Neural progenitor cell (in vitro differentiated cells): ENCODE measurements around the gene LUZP4. TPM values are rescaled to one million over a fixed set of nuclear protein-coding genes. Genes with fewer than 3 reads are reported as not detected.
"Not testable (repeated sequence)": the region's sequence is repeated elsewhere in the genome, so short reads cannot be mapped to it uniquely, and the experiment has no call there.

ENCODE experiments used
- DNase-seq: peaks from one replicate; pipeline ENCODE4 v3.0.0-alpha.2; 2016; ENCODE audit warnings: low spot score
- H2AFZ ChIP-seq: fragments of 200-600 bp; sonication (generic); replicated peaks from 2 replicates; pipeline ENCODE4 v1.6.1; 2016; ENCODE audit warnings: antibody characterized with exemption
- H3F3A ChIP-seq: fragments of 200-600 bp; sonication (generic); 2 replicates; pipeline ENCODE4 v1.6.1; 2016; ENCODE audit warnings: antibody characterized with exemption, low read depth
- H3K27ac ChIP-seq: fragments of 200-600 bp; sonication (generic); 2 replicates; pipeline ENCODE4 v1.5.1; 2016; ENCODE audit warnings: mild to moderate bottlenecking
- H3K27me3 ChIP-seq: fragments of 200-600 bp; sonication (generic); 2 replicates; pipeline ENCODE4 v1.6.1; 2016; ENCODE audit warnings: mild to moderate bottlenecking, moderate library complexity
- H3K36me3 ChIP-seq: fragments of 200-600 bp; sonication (generic); 2 replicates; pipeline ENCODE4 v1.5.1; 2016
- H3K4me1 ChIP-seq: fragments of 200-600 bp; sonication (generic); 2 replicates; pipeline ENCODE4 v1.6.1; 2016; ENCODE audit warnings: mixed run types
- H3K4me2 ChIP-seq: fragments of 200-600 bp; sonication (generic); 2 replicates; pipeline ENCODE4 v1.6.1; 2016
- H3K4me3 ChIP-seq: fragments of 200-600 bp; sonication (generic); 2 replicates; pipeline ENCODE4 v1.5.1; 2016
- H3K79me2 ChIP-seq: fragments of 200-600 bp; sonication (generic); 2 replicates; pipeline ENCODE4 v1.6.1; 2016; ENCODE audit warnings: low read depth
- H3K9ac ChIP-seq: fragments of 200-600 bp; sonication (generic); 2 replicates; pipeline ENCODE4 v1.6.1; 2016
- H3K9me3 ChIP-seq: fragments of 200-600 bp; sonication (generic); 2 replicates; pipeline ENCODE4 v1.5.1; 2016; ENCODE audit warnings: low read depth
- H4K20me1 ChIP-seq: fragments of 200-600 bp; sonication (generic); 2 replicates; pipeline ENCODE4 v1.6.1; 2016; ENCODE audit warnings: low read depth
- H3K27ac Mint-ChIP-seq: 3 replicates; pipeline ENCODE4 v1.8.0; 2021; ENCODE audit warnings: mixed read lengths
- H3K27me3 Mint-ChIP-seq: 2 replicates; pipeline ENCODE4 v1.8.0; 2022; ENCODE audit warnings: low read depth, mild to moderate bottlenecking, inconsistent platforms, moderate library complexity, mixed read lengths; ENCODE audit not compliant: insufficient read depth
- H3K36me3 Mint-ChIP-seq: 3 replicates; pipeline ENCODE4 v1.8.0; 2021; ENCODE audit warnings: mixed read lengths
- H3K4me1 Mint-ChIP-seq: 3 replicates; pipeline ENCODE4 v1.8.0; 2021; ENCODE audit warnings: mixed read lengths
- H3K4me3 Mint-ChIP-seq: 3 replicates; pipeline ENCODE4 v1.8.0; 2021; ENCODE audit warnings: mild to moderate bottlenecking, moderate library complexity, mixed read lengths
- H3K9me3 Mint-ChIP-seq: 3 replicates; pipeline ENCODE4 v1.8.0; 2020; ENCODE audit warnings: mixed read lengths
- CTCF ChIP-seq: fragments of 200-600 bp; sonication (generic); IDR thresholded peaks from 2 replicates; pipeline ENCODE4 v1.5.1; 2017; ENCODE audit warnings: antibody characterized with exemption, mild to moderate bottlenecking
- EZH2 ChIP-seq: fragments of 200-600 bp; sonication (generic); IDR thresholded peaks from 2 replicates; pipeline ENCODE4 v1.6.1; 2017; ENCODE audit warnings: antibody characterized with exemption, mild to moderate bottlenecking, moderate library complexity
- EZH2phosphoT487 ChIP-seq: fragments of 200-600 bp; sonication (generic); IDR thresholded peaks from 2 replicates; pipeline ENCODE4 v1.6.1; 2017; ENCODE audit warnings: antibody characterized with exemption
- total RNA-seq: library from RNA; depleted of rRNA; stranded (reverse); fragments of >200 nt; gene quantifications from 2 replicates; pipeline ENCODE4 v1.2.3, GENCODE V29; 2015; ENCODE audit warnings: low replicate concordance

Gene LUZP4
- total RNA-seq, 1 donor from 2014 or later = not detected

- Mint-ChIP-seq H3K27me3 (no peaks in the 10 kb centered on the region), H3K4me1 (no peaks in the 10 kb centered on the region), H3K36me3 (no peaks in the 10 kb centered on the region), H3K27ac (no peak overlapping the region), H3K9me3 (peaks cover 12% of the 10 kb centered on the region), H3K4me3 (no peak overlapping the region)
- Histone ChIP-seq H4K20me1 (no peaks in the 10 kb centered on the region), H3K4me3 (no peak overlapping the region), H3F3A (no peaks in the 10 kb centered on the region), H3K27me3 (no peaks in the 10 kb centered on the region), H3K27ac (no peak overlapping the region), H3K9ac (no peak overlapping the region), H3K4me2 (no peak overlapping the region), H2AFZ (no peak overlapping the region), H3K79me2 (no peaks in the 10 kb centered on the region), H3K9me3 (no peaks in the 10 kb centered on the region), H3K4me1 (peaks cover 13% of the 10 kb centered on the region), H3K36me3 (no peaks in the 10 kb centered on the region)
- DNase-seq = no peak
- TF ChIP-seq EZH2 = no peak
- no peak for TF ChIP-seq EZH2phosphoT487
- no peak for TF ChIP-seq CTCF
Measured at GRCh38 chrX:115322375-115322774, 32.9 kb downstream of the LUZP4 start.

GRCh38 chrX:115324194-115324593 is 34.7 kb downstream of the LUZP4 start:
- no peak overlapping the region for H3K27ac Mint-ChIP-seq
- DNase-seq = no peak
- Histone ChIP-seq H4K20me1 (no peaks in the 10 kb centered on the region), H3K27me3 (no peaks in the 10 kb centered on the region), H3K36me3 (no peaks in the 10 kb centered on the region), H2AFZ (peak overlapping the region; percentile 36), H3K4me1 (peaks cover 13% of the 10 kb centered on the region), H3K9me3 (no peaks in the 10 kb centered on the region), H3K4me3 (no peak overlapping the region), H3K9ac (no peak overlapping the region), H3K4me2 (no peak overlapping the region), H3K27ac (no peak overlapping the region), H3K79me2 (no peaks in the 10 kb centered on the region), H3F3A (no peaks in the 10 kb centered on the region)
- peaks cover 2% of the 10 kb centered on the region for H3K27me3 Mint-ChIP-seq
- H3K9me3 Mint-ChIP-seq = peaks cover 8% of the 10 kb centered on the region
- no peaks in the 10 kb centered on the region for H3K4me1 Mint-ChIP-seq
- no peak overlapping the region for H3K4me3 Mint-ChIP-seq
- H3K36me3 Mint-ChIP-seq = no peaks in the 10 kb centered on the region
- TF ChIP-seq EZH2 (no peak), EZH2phosphoT487 (no peak), CTCF (no peak)

- not testable (repeated sequence) for H2AFZ ChIP-seq, H4K20me1 ChIP-seq, H3K4me3 ChIP-seq, DNase-seq, H3K27me3 Mint-ChIP-seq, H3K36me3 ChIP-seq, H3K9me3 ChIP-seq, H3K4me1 ChIP-seq, H3F3A ChIP-seq, H3K36me3 Mint-ChIP-seq, H3K4me1 Mint-ChIP-seq, H3K27me3 ChIP-seq, H3K27ac ChIP-seq, H3K4me2 ChIP-seq, H3K9ac ChIP-seq, H3K79me2 ChIP-seq, H3K9me3 Mint-ChIP-seq
- Mint-ChIP-seq H3K4me3 (peak overlapping the region; percentile 54), H3K27ac (peak overlapping the region; percentile 18)
Measured at GRCh38 chrX:115329282-115329681, 39.8 kb downstream of the LUZP4 start.

- peak overlapping the region; percentile 55 for H3K27ac Mint-ChIP-seq
- peaks cover 6% of the 10 kb centered on the region for H3K4me1 Mint-ChIP-seq
- peaks cover 5% of the 10 kb centered on the region for H3K4me1 ChIP-seq
- DNase-seq = peak; percentile 79
- H3K27me3 ChIP-seq = no peaks in the 10 kb centered on the region
- peak overlapping the region; percentile 56 for H3K4me3 Mint-ChIP-seq
- no peaks in the 10 kb centered on the region for H3K36me3 Mint-ChIP-seq
- no peak overlapping the region for H3K9ac ChIP-seq
- no peaks in the 10 kb centered on the region for H3K9me3 Mint-ChIP-seq
- H4K20me1 ChIP-seq = no peaks in the 10 kb centered on the region
- no peak overlapping the region for H3K27ac ChIP-seq
- peaks cover 6% of the 10 kb centered on the region for H3K27me3 Mint-ChIP-seq
- H3K4me2 ChIP-seq = peak overlapping the region; percentile 37
- no peaks in the 10 kb centered on the region for H3K79me2 ChIP-seq
- H3K36me3 ChIP-seq = no peaks in the 10 kb centered on the region
- H3K4me3 ChIP-seq = no peak overlapping the region
- peak; percentile 97 for TF ChIP-seq CTCF
- no peak for TF ChIP-seq EZH2
- H3K9me3 ChIP-seq = no peaks in the 10 kb centered on the region
- H2AFZ ChIP-seq = peak overlapping the region; percentile 74
- H3F3A ChIP-seq = no peaks in the 10 kb centered on the region
Measured at GRCh38 chrX:115330498-115331168, 41.1 kb downstream of the LUZP4 start.
